ENCODE results near the gene GPHB5.

DNA sequence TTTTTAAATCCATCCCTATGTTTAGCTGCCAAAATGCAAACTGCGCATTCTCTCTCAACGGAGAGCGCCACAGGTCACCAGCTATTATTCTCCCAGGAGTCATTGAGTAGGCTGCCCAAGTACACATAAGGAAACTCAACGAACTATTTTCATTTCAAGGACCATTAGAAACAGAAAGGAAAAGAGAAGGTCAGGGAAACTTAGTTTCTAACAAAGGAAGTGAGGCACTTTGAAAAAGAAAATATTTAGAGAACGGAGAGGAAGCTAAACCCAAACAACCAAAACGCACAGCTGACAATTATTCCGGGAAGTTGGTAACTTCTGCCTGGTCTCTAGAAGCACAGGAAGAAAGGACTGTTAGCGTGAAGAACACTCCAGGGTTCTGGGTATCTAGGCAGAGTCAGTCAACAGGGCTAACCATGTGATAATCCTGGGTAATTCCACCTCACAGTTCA lies 23.5 kb downstream of the GPHB5 start:
- TF ChIP-seq, protein P1, sequence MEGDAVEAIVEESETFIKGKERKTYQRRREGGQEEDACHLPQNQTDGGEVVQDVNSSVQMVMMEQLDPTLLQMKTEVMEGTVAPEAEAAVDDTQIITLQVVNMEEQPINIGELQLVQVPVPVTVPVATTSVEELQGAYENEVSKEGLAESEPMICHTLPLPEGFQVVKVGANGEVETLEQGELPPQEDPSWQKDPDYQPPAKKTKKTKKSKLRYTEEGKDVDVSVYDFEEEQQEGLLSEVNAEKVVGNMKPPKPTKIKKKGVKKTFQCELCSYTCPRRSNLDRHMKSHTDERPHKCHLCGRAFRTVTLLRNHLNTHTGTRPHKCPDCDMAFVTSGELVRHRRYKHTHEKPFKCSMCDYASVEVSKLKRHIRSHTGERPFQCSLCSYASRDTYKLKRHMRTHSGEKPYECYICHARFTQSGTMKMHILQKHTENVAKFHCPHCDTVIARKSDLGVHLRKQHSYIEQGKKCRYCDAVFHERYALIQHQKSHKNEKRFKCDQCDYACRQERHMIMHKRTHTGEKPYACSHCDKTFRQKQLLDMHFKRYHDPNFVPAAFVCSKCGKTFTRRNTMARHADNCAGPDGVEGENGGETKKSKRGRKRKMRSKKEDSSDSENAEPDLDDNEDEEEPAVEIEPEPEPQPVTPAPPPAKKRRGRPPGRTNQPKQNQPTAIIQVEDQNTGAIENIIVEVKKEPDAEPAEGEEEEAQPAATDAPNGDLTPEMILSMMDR (conservative IDR thresholded peaks at IDR 0.05): no peak
- TF ChIP-seq EZH2 (IDR thresholded peaks at IDR 0.05; ENCODE audit: low read depth): no peak
